ENCODE measurements around the gene TFAP2A.

The TFAP2A gene

DNA sequence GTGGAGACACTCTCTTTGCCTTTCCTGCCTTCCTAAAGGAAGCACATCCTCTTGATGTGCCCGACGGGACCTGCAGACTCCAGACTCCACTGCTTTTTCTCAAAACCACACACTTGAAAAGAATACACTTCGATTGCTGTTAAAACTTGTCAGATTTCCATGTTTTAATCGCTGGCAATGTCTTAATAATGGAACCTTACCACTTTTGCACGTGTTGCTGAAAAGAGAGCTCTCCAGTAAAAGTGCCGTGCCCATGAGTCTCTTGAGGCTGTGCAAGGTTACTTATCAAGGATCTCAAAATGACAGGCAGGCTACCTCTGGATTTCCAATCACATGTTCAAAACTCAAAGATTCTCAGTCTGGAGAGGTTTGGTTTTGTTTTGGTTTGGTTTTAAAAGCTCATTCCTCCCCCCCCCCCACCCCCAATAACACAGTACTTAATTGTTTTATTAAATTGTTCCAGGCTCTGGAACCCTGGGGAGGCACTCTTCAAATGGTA lies 12.0 kb upstream of the TFAP2A start:
- peak overlapping the region; percentile 42 for H3K4me3 ChIP-seq (ENCODE audit: low read depth, low read length)
- TF ChIP-seq, protein P1, sequence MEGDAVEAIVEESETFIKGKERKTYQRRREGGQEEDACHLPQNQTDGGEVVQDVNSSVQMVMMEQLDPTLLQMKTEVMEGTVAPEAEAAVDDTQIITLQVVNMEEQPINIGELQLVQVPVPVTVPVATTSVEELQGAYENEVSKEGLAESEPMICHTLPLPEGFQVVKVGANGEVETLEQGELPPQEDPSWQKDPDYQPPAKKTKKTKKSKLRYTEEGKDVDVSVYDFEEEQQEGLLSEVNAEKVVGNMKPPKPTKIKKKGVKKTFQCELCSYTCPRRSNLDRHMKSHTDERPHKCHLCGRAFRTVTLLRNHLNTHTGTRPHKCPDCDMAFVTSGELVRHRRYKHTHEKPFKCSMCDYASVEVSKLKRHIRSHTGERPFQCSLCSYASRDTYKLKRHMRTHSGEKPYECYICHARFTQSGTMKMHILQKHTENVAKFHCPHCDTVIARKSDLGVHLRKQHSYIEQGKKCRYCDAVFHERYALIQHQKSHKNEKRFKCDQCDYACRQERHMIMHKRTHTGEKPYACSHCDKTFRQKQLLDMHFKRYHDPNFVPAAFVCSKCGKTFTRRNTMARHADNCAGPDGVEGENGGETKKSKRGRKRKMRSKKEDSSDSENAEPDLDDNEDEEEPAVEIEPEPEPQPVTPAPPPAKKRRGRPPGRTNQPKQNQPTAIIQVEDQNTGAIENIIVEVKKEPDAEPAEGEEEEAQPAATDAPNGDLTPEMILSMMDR (IDR thresholded peaks at IDR 0.05; ENCODE audit: borderline replicate concordance, insufficient read depth, low read depth, low read length): no peak

DNA sequence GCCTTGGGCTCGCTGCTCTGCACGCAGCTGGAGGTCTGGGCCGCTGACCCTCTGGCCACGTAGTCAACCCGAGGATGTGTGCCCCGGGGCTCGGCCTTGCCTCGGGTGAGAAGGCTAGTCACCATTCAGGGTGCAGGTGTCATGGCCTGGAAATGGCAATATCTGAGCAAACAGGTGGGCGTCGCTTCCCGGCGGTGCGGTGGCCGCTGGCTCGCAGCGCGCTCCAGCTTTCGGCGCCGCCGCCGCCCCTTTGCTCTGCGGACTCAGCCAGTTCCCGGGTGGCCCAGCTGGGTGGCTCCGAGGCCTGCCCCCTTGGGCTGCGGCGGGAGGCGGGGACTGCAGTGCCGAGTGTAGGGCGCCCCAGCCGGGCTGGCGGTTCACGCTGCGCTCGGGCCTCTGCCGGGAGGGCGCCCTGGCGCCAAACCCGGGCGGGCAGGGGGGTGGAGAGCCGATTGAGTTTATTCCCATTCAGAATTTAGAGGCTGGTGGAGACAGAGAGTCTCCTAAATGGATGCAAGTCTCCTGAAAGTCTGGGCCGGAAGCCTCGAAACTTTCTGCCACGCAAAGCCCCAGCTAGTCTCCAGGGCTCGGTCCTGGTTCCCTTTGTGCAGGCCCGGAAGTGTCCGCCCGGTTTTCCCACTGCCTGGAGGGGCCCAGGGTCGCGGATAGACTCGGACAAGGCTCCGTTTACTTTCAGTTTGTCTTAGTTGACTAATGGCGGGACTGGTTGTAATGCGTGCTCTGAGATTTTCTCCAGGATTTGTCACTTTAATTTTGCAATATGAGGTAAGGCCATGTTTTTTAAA lies 11.3 kb upstream of the TFAP2A start:
- H3K4me3 ChIP-seq (ENCODE audit: low read depth, low read length): peak overlapping the region; percentile 42
- TF ChIP-seq, protein P1 (IDR thresholded peaks at IDR 0.05; ENCODE audit: borderline replicate concordance, insufficient read depth, low read depth, low read length): no peak

DNA sequence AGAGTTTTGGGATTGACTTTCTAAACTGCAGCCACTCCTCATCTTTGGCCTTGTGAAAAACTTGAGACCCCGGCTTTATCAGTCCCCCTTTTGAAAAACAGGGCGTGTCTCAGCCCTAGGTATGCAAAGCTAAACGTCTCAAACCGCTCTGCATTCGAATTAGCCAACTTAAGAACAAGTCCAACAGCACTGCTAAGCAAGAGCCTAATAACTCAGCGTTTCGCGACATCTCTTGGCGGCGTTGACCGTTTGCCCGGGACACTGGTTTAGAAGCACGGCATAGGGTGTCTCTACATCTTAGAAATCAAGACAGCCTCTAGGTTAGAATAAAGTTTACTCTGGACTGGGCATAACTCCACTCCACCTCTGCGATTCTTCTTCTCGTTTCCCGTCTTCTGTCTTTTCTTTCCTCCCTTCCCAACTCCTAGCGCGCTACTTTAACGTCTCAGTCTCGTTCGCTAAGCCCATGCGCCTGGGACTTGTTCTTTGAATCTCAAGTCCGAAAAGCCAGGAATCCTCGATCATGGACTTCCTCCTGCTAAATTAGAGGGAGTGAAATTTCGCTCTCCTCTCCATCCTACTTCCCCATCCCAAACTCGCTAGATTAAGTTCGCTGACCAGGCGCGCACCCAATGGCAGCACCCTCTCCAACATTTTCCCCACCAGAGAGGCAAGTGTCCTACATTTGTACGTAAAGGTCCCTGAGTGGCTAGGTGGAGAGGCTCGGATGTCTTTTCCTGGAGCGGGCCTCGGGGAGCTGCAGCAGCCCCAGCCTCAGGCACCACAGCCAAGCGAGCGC lies 10.5 kb upstream of the TFAP2A start:
- TF ChIP-seq, protein P1 (IDR thresholded peaks at IDR 0.05; ENCODE audit: borderline replicate concordance, insufficient read depth, low read depth, low read length): no peak
- H3K4me3 ChIP-seq (ENCODE audit: low read depth, low read length): peak overlapping the region; percentile 42

DNA sequence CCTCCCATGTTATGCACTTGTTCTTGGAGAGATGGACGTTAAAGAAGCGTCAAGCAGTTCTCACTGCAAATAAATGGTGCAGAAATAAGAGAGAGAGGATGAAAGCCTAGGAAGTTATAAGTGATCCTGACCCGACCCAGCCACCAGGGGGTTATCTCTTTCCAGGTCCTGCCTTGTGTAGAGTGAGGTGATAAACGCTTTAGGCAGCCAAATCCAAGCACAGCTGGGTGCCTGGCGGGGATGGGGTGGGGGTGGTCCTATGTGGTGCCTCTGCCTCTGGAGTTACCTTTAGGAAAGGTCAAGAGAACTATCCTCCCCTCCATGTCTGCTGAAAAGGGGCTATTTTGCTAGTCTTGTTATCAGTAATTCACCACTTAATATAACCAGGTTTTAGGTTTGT lies 9.2 kb upstream of the TFAP2A start:
- H3K4me3 ChIP-seq (ENCODE audit: low read depth, low read length): no peak overlapping the region
- TF ChIP-seq, protein P1 (IDR thresholded peaks at IDR 0.05; ENCODE audit: borderline replicate concordance, insufficient read depth, low read depth, low read length): peak; percentile 40; the same call in 1 of the 2 replicates

DNA sequence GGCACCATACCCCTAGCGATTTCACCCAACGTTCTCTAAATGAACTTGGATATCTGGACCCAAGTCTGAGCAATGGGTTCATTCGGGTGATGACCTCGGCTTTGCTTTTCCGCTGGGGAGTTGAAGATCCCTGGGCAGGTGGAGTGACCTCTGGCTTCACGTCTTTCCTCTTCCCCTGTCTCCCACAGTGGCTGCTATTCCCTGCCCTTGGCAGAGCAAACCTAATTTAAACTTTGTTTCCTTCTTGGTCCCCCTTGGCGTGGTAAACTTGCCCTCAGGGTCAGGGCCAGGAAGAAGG lies 7.8 kb upstream of the TFAP2A start:
- H3K4me3 ChIP-seq (ENCODE audit: low read depth, low read length): no peak overlapping the region
- TF ChIP-seq, protein P1 (IDR thresholded peaks at IDR 0.05; ENCODE audit: borderline replicate concordance, insufficient read depth, low read depth, low read length): no peak

DNA sequence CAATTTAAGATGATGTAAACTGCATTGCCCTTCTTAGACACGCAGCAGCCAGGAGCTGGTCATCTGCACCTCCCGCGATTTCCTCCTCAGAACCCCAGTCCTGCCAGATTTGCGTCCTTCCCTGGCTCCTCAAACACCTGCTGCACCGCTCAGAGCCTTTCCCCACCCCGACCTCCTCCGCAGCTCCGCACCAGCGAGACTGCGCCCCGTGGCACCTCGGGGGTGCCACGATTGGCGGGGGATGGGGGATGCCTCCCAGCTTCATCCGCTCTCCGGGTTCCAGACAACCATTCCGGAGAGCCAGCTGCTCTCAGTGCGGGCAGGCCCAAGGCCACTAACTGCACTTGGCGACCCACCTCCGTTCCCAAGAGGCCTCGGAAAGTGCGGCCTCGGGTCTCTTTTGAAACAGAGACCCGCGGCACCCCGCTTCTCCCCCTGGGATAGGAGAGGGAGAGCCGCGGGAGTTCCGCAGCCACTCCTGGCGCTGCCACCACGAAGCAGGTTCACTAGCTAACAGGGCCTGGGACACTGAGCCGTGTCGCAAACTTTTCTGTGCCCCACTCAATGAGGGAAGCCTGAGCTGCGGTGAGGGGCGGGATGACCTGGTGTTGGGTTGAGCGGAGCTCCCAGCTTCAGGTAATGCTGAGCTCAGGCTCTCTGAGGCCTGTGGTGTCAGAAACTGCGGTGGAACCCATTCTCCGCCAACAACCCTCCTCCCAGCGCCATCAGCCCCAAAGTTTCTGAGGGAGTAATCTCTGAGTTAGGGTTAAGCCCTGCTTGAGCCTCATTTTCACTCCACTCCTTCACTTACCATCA lies 7.3 kb upstream of the TFAP2A start:
- TF ChIP-seq, protein P1 (IDR thresholded peaks at IDR 0.05; ENCODE audit: borderline replicate concordance, insufficient read depth, low read depth, low read length): no peak
- no peak overlapping the region for H3K4me3 ChIP-seq (ENCODE audit: low read depth, low read length)
